Endothelial cell of umbilical vein (primary cell): ENCODE measurements around the gene STARD13.

Experiments
- EZH2 ChIP-seq: IDR thresholded peaks from 2 replicates; pipeline ENCODE4 v1.6.1; 2012; ENCODE audit warnings: borderline replicate concordance, low read depth, mild to moderate bottlenecking, moderate library complexity, low read length, inconsistent platforms; ENCODE audit not compliant: severe bottlenecking
- FOS ChIP-seq: IDR thresholded peaks from 2 replicates; pipeline ENCODE4 v1.6.1; 2011; ENCODE audit warnings: mild to moderate bottlenecking, low read length, moderate library complexity, borderline replicate concordance; ENCODE audit not compliant: insufficient read depth
- JUN ChIP-seq: IDR thresholded peaks from 2 replicates; pipeline ENCODE4 v1.6.1; 2011; ENCODE audit warnings: borderline replicate concordance, low read depth; ENCODE audit not compliant: insufficient read length, insufficient read depth
- MYC ChIP-seq: IDR thresholded peaks from one replicate; pipeline ENCODE4 v1.6.1; 2011; ENCODE audit warnings: mild to moderate bottlenecking, low read depth, low read length
- POLR2A ChIP-seq: IDR thresholded peaks from 2 replicates; pipeline ENCODE4 v1.6.1; 2012; ENCODE audit warnings: low read depth, mild to moderate bottlenecking, control low read depth, low read length
- POLR2AphosphoS5 ChIP-seq: IDR thresholded peaks from 2 replicates; pipeline ENCODE4 v1.6.1; 2012; ENCODE audit warnings: low read depth, mild to moderate bottlenecking, control low read depth, low read length, moderate library complexity; ENCODE audit not compliant: insufficient read depth
- TF ChIP-seq, protein P1 (sequence below), 2 donors: IDR thresholded peaks; 1 replicate in 1 of 2; 2 replicates in 1 of 2; pipeline ENCODE4 v1.5.1; 2011; ENCODE audit warnings: low read length in 2 of 2, mild to moderate bottlenecking in 2 of 2, moderate library complexity in 2 of 2, control low read depth in 1 of 2, inconsistent platforms in 1 of 2, low read depth in 1 of 2; ENCODE audit not compliant: insufficient read depth in 1 of 2; ENCODE audit errors: extremely low read depth in 1 of 2
- TF ChIP-seq, protein P2 (sequence below): IDR thresholded peaks from 2 replicates; pipeline ENCODE4 v1.6.1; 2011; ENCODE audit not compliant: insufficient read depth, insufficient read length

DNA sequence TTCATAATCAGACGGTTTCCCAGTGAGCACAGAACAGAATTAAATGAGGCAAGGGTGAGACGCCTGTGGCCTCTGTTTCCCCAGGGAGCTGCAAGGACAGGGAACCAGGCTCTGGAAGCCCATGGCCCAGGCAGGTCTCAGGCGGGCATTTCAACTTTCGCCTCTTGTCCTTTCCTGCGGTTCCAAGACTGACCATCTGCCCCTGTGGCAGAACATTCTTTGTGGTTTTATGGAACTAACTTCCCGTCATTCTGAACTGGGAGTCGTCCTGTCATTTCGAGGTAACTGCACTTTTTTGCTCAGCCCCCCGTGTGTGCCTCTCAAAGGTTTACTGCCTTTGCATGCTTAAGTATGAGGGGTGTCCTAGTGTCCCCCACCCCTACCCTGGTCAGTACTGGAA, 198.5 kb downstream of the STARD13 start:
- TF ChIP-seq, protein P1, sequence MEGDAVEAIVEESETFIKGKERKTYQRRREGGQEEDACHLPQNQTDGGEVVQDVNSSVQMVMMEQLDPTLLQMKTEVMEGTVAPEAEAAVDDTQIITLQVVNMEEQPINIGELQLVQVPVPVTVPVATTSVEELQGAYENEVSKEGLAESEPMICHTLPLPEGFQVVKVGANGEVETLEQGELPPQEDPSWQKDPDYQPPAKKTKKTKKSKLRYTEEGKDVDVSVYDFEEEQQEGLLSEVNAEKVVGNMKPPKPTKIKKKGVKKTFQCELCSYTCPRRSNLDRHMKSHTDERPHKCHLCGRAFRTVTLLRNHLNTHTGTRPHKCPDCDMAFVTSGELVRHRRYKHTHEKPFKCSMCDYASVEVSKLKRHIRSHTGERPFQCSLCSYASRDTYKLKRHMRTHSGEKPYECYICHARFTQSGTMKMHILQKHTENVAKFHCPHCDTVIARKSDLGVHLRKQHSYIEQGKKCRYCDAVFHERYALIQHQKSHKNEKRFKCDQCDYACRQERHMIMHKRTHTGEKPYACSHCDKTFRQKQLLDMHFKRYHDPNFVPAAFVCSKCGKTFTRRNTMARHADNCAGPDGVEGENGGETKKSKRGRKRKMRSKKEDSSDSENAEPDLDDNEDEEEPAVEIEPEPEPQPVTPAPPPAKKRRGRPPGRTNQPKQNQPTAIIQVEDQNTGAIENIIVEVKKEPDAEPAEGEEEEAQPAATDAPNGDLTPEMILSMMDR (IDR thresholded peaks at IDR 0.05; ENCODE audit: extremely low read depth in 1 of 2, insufficient read depth in 1 of 2, low read depth in 1 of 2, low read length in 2 of 2): no peak
- TF ChIP-seq EZH2 (no peak), POLR2AphosphoS5 (no peak), JUN (no peak), POLR2A (no peak), MYC (no peak), FOS (no peak)
- TF ChIP-seq, protein P2, sequence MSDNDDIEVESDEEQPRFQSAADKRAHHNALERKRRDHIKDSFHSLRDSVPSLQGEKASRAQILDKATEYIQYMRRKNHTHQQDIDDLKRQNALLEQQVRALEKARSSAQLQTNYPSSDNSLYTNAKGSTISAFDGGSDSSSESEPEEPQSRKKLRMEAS: no peak
